H1 (cell line): ENCODE measurements around the gene TRIM28. TPM values are rescaled to one million over a fixed set of nuclear protein-coding genes. Genes with fewer than 3 reads are reported as not detected.

Experiments used
- CTCF ChIA-PET: fragments of 300-600 bp; sonication (Branson Sonifier 250); formaldehyde crosslinking; loops from one replicate; lab custom pipeline; 2021; ENCODE audit not compliant: partially characterized antibody; lab: Charles Lee
- POLR2A ChIA-PET: fragments of 300-600 bp; sonication (Branson Sonifier 250); formaldehyde crosslinking; loops from one replicate; lab custom pipeline; 2021; ENCODE audit warnings: inconsistent platforms; ENCODE audit not compliant: partially characterized antibody; lab: Charles Lee
- DNase-seq, 2 experiments: peaks; one replicate each; pipeline versions ENCODE4 v3.0.0 to v3.0.0-alpha.2; 2010 to 2022; ENCODE audit warnings: low spot score in 2 of 2, low read depth in 1 of 2, mixed read lengths in 1 of 2
- FAIRE-seq: peaks from 2 replicates; lab custom pipeline; 2011; peaks lifted over from hg19 to GRCh38; lab: Jason Lieb, UNC
- H2AFZ ChIP-seq: 2 replicates; pipeline ENCODE4 v1.8.1; 2012; ENCODE audit warnings: low read length, inconsistent platforms
- H2AK5ac ChIP-seq: 2 replicates; pipeline ENCODE4 v1.6.1; 2013; ENCODE audit warnings: low read depth, low read length
- H2BK120ac ChIP-seq: replicated peaks from 2 replicates; pipeline ENCODE3; 2013; ENCODE audit warnings: low read depth, low read length, inconsistent platforms
- H2BK12ac ChIP-seq: 2 replicates; pipeline ENCODE4 v1.6.1; 2013; ENCODE audit warnings: low read depth, low read length
- H2BK15ac ChIP-seq: 2 replicates; pipeline ENCODE4 v1.6.1; 2013; ENCODE audit warnings: low read length
- H2BK20ac ChIP-seq: 2 replicates; pipeline ENCODE4 v1.6.1; 2013; ENCODE audit warnings: low read length
- H2BK5ac ChIP-seq: 2 replicates; pipeline ENCODE4 v1.6.1; 2013; ENCODE audit warnings: low read depth, low read length
- H3K14ac ChIP-seq: 2 replicates; pipeline ENCODE4 v1.6.1; 2013; ENCODE audit warnings: inconsistent platforms; ENCODE audit not compliant: insufficient read length
- H3K18ac ChIP-seq: 2 replicates; pipeline ENCODE4 v1.6.1; 2013; ENCODE audit warnings: low read length; ENCODE audit errors: extremely low read depth
- H3K23ac ChIP-seq: 2 replicates; pipeline ENCODE4 v1.6.1; 2013; ENCODE audit warnings: inconsistent platforms; ENCODE audit not compliant: insufficient read length
- H3K23me2 ChIP-seq: 2 replicates; pipeline ENCODE4 v1.6.1; 2013; ENCODE audit warnings: low read depth, low read length
- H3K27ac ChIP-seq: 2 replicates; pipeline ENCODE4 v1.6.1; 2011; ENCODE audit warnings: low read depth, low read length, inconsistent platforms
- H3K27me3 ChIP-seq, 4 experiments: replicated peaks in 1 of 4; 1 replicate in 1 of 4; 2 replicates in 3 of 4; pipeline versions ENCODE4 v1.6.1 to v1.8.1; 2011 to 2013; ENCODE audit warnings: low read length in 3 of 4, mild to moderate bottlenecking in 3 of 4, inconsistent platforms in 2 of 4, mixed read lengths in 2 of 4, moderate library complexity in 1 of 4; ENCODE audit not compliant: control insufficient read depth in 3 of 4, insufficient read depth in 3 of 4; ENCODE audit errors: extremely low read depth in 1 of 4
- H3K36me3 ChIP-seq, 4 experiments: 2 replicates each; pipeline versions ENCODE4 v1.6.1 to v1.8.1; 2011 to 2013; ENCODE audit warnings: mild to moderate bottlenecking in 4 of 4, low read length in 3 of 4, moderate library complexity in 2 of 4, control low read depth in 1 of 4, inconsistent platforms in 1 of 4; ENCODE audit not compliant: insufficient read depth in 4 of 4, control insufficient read depth in 2 of 4
- H3K4ac ChIP-seq: replicated peaks from 2 replicates; pipeline ENCODE3; 2013; ENCODE audit warnings: low read length, low read depth, mixed read lengths, inconsistent platforms; ENCODE audit not compliant: insufficient read length
- H3K4me1 ChIP-seq, 4 experiments: replicated peaks in 1 of 4; 1 replicate in 1 of 4; 2 replicates in 3 of 4; pipeline versions ENCODE4 v1.6.1 to v1.8.1; 2011 to 2013; ENCODE audit warnings: low read length in 3 of 4, inconsistent platforms in 2 of 4, mixed read lengths in 1 of 4; ENCODE audit not compliant: insufficient read depth in 4 of 4, control insufficient read depth in 3 of 4
- H3K4me2 ChIP-seq, 2 experiments: 2 replicates each; pipeline versions ENCODE4 v1.6.1 to v1.8.1; 2011 to 2013; ENCODE audit warnings: low read depth in 2 of 2, low read length in 2 of 2, control low read depth in 1 of 2, inconsistent platforms in 1 of 2, mild to moderate bottlenecking in 1 of 2; ENCODE audit not compliant: insufficient read depth in 1 of 2
- H3K4me3 ChIP-seq, 4 experiments: fragments of 200-600, 300-600 bp in 1 of 4; sonication (generic), shearing (Covaris generic), sonication (Bioruptor Twin) in 1 of 4; 2 replicates each; pipeline versions ENCODE4 v1.5.1 to v1.8.1; 2011 to 2016; ENCODE audit warnings: low read length in 4 of 4, low read depth in 3 of 4, control low read depth in 2 of 4, inconsistent platforms in 2 of 4, mild to moderate bottlenecking in 2 of 4, mixed read lengths in 1 of 4, moderate library complexity in 1 of 4; ENCODE audit not compliant: insufficient read depth in 2 of 4; ENCODE audit errors: extremely low read depth in 1 of 4
- H3K56ac ChIP-seq: replicated peaks from 2 replicates; pipeline ENCODE3; 2013; ENCODE audit warnings: low read depth, mild to moderate bottlenecking, mixed read lengths, low read length, inconsistent platforms; ENCODE audit not compliant: insufficient read length
- H3K79me1 ChIP-seq: 2 replicates; pipeline ENCODE4 v1.6.1; 2013; ENCODE audit warnings: low read depth, low read length, control low read depth
- H3K79me2 ChIP-seq, 2 experiments: 2 replicates each; pipeline versions ENCODE4 v1.6.1 to v1.8.1; 2012 to 2013; ENCODE audit warnings: low read length in 2 of 2, mild to moderate bottlenecking in 2 of 2, inconsistent platforms in 1 of 2; ENCODE audit not compliant: insufficient read depth in 2 of 2, control insufficient read depth in 1 of 2
- H3K9ac ChIP-seq, 4 experiments: replicated peaks in 1 of 4; 1 replicate in 1 of 4; 2 replicates in 3 of 4; pipeline versions ENCODE4 v1.6.1 to v1.8.1; 2011 to 2013; ENCODE audit warnings: low read depth in 3 of 4, low read length in 3 of 4, control low read depth in 2 of 4, mild to moderate bottlenecking in 2 of 4, moderate library complexity in 2 of 4, inconsistent platforms in 1 of 4; ENCODE audit errors: extremely low read depth in 1 of 4
- H3K9me3 ChIP-seq, 2 experiments: 2 replicates each; pipeline versions ENCODE4 v1.6.1 to v1.8.1; 2012 to 2013; ENCODE audit warnings: mild to moderate bottlenecking in 2 of 2, moderate library complexity in 2 of 2, control low read depth in 1 of 2, inconsistent platforms in 1 of 2, low read depth in 1 of 2, low read length in 1 of 2, mixed read lengths in 1 of 2; ENCODE audit not compliant: insufficient read depth in 2 of 2
- H4K20me1 ChIP-seq, 2 experiments: replicated peaks in 1 of 2; 2 replicates each; pipeline versions ENCODE3 to v1.8.1; 2011 to 2013; ENCODE audit warnings: inconsistent platforms in 2 of 2, low read length in 2 of 2, mild to moderate bottlenecking in 1 of 2; ENCODE audit not compliant: insufficient read depth in 2 of 2, control insufficient read depth in 1 of 2
- H4K5ac ChIP-seq: 2 replicates; pipeline ENCODE4 v1.6.1; 2013; ENCODE audit warnings: low read length, low read depth, mixed read lengths, inconsistent platforms; ENCODE audit not compliant: insufficient read length
- H4K8ac ChIP-seq: 2 replicates; pipeline ENCODE4 v1.8.0; 2013; ENCODE audit warnings: mild to moderate bottlenecking, moderate library complexity, low read length, inconsistent platforms; ENCODE audit not compliant: insufficient read depth; ENCODE audit errors: extremely low read depth
- H4K91ac ChIP-seq: replicated peaks from 2 replicates; pipeline ENCODE3; 2013; ENCODE audit warnings: low read length, mixed read lengths, inconsistent platforms; ENCODE audit not compliant: insufficient read length
- HDAC6 ChIP-seq: IDR thresholded peaks from one replicate; pipeline ENCODE4 v1.7.1; 2012; ENCODE audit warnings: low read depth, mild to moderate bottlenecking, inconsistent platforms, low read length, moderate library complexity
- WGBS, 2 experiments: shearing (Covaris generic) in 1 of 2; methylation state at CpG; one replicate each; pipeline versions ENCODE4 v1.1.6 to v1.1.7; 2013 to 2015; ENCODE audit warnings: low lambda C conversion rate in 2 of 2, mixed read lengths in 2 of 2, inconsistent platforms in 1 of 2, low coverage in 1 of 2, missing lambda C conversion rate in 1 of 2; ENCODE audit not compliant: insufficient replicate concordance in 2 of 2, insufficient coverage in 1 of 2, insufficient read length in 1 of 2; ENCODE audit errors: extremely low coverage in 1 of 2, missing lambda C conversion rate in 1 of 2; 5-methylcytosine and 5-hydroxymethylcytosine counted together
- polyA plus RNA-seq, 7 experiments: library from polyadenylated mRNA; depleted of rRNA in 3 of 7; stranded (reverse) in 5 of 7; unstranded in 2 of 7; fragments of >200 nt in 5 of 7; fragments of 200-250 nt in 2 of 7; gene quantifications; 1 replicate in 5 of 7; 2 replicates in 1 of 7; 4 replicates in 1 of 7; pipeline versions ENCODE4 v1.2.1 to v1.2.3, GENCODE V29; 2011 to 2013; ENCODE audit warnings: missing spikeins in 2 of 7, mixed read lengths in 2 of 7
- total RNA-seq: library from RNA; stranded (reverse); fragmentation: NEBNext Ultra II Directional; extraction: Animal tissue kit (Norgen Biotek cat#: 25700); gene quantifications from 2 replicates; pipeline ENCODE4 v1.2.1, GENCODE V29; 2021

Gene TRIM28
- total and polyA plus RNA-seq, 2 of the 8 experiments (the other 6 are each of a cell fraction or from before 2014, with no cell fraction given), result 1,433 to 1,442 TPM

GRCh38 chr19:58561373-58562121 is 17.7 kb downstream of the TRIM28 start:
- H3K9me3 ChIP-seq, result no peaks in the 10 kb centered on the region
- peaks cover 26% of the 10 kb centered on the region for H3K23me2 ChIP-seq
- H3K4me2 ChIP-seq, result peak overlapping the region; percentile 69 to 86
- no peak for FAIRE-seq
- no peak overlapping the region for H2BK120ac ChIP-seq
- no peak overlapping the region for H3K56ac ChIP-seq
- no peak overlapping the region; the same call in none of the 2 replicates for H4K8ac ChIP-seq
- no peak overlapping the region for H2BK20ac ChIP-seq
- no peaks in the 10 kb centered on the region; the same call in 1 of the 2 replicates for H3K79me1 ChIP-seq
- H3K27ac ChIP-seq, result no peak overlapping the region
- H4K20me1 ChIP-seq, result peaks cover 0 to 7% of the 10 kb centered on the region in 2 experiments
- H3K23ac ChIP-seq, result no peak overlapping the region
- H2BK15ac ChIP-seq, result no peak overlapping the region
- H2BK12ac ChIP-seq, result 0 out of 2 replicates have a peak overlapping the region, but pooled peaks have one; percentile 27
- H3K14ac ChIP-seq, result no peak overlapping the region
- no peak overlapping the region for H3K18ac ChIP-seq
- POLR2A ChIA-PET, result interaction anchor here (0.5 to 17.2 kb wide), 7 partner anchors 9 to 325 kb away, joined by 3 to 434 read pairs (median 21); partner anchors contain the start of genes CHMP2A, MZF1, SLC27A5 and TRIM28
- H2AFZ ChIP-seq, result no peak overlapping the region
- peaks cover 0 to 35% (median 15%) of the 10 kb centered on the region in 4 experiments; a peak in 6 of 7 replicates for H3K4me1 ChIP-seq
- H2BK5ac ChIP-seq, result peak overlapping the region; percentile 52; the same call in 1 of the 2 replicates
- DNase-seq, result no peak
- peak overlapping the region; percentile 68 for H4K91ac ChIP-seq
- peak overlapping the region in 1 of 4 experiments; percentile 42; a peak in 1 of 7 replicates for H3K9ac ChIP-seq
- peaks cover 3 to 5% (median 4%) of the 10 kb centered on the region in 4 experiments for H3K36me3 ChIP-seq
- WGBS, 2 experiments, result 94% methylated on average over 15 of the region's 16 CpGs; no CpG with 5 or more reads in 1 of the 2 experiments
- peak overlapping the region; percentile 73 for H3K4ac ChIP-seq
- H2AK5ac ChIP-seq, result peak overlapping the region; percentile 84; the same call in 1 of the 2 replicates
- peak overlapping the region in 1 of 4 experiments; percentile 55; a peak in 1 of 8 replicates for H3K4me3 ChIP-seq
- H3K27me3 ChIP-seq, result peaks cover 0 to 16% (median 6%) of the 10 kb centered on the region in 4 experiments; a peak in 4 of 7 replicates
- peaks cover 7 to 15% of the 10 kb centered on the region in 2 experiments for H3K79me2 ChIP-seq
- no peak overlapping the region for H4K5ac ChIP-seq
- CTCF ChIA-PET, result interaction anchor here (1.0 to 7.3 kb wide), 7 partner anchors 11 to 47 kb away, joined by 3 to 35 read pairs (median 5); partner anchors contain the start of gene ZBTB45
- no peak for TF ChIP-seq HDAC6
